Endodermal cell (in vitro differentiated cells): Measurements from ENCODE around the gene NEGR1. TPM values are rescaled to one million over a fixed set of nuclear protein-coding genes. Genes with fewer than 3 reads are reported as not detected.

ENCODE experiments used
- DNase-seq: peaks from one replicate; pipeline ENCODE4 v3.0.0-alpha.2; 2017
- H3K27ac ChIP-seq: 2 replicates; pipeline ENCODE4 v1.5.1; 2013; ENCODE audit warnings: mild to moderate bottlenecking, low read depth, low read length, moderate library complexity
- H3K27me3 ChIP-seq: 2 replicates; pipeline ENCODE4 v1.6.1; 2013; ENCODE audit warnings: mild to moderate bottlenecking, low read length, moderate library complexity; ENCODE audit not compliant: insufficient read depth, control insufficient read depth, poor library complexity, severe bottlenecking
- H3K36me3 ChIP-seq: 2 replicates; pipeline ENCODE4 v1.7.0; 2013; ENCODE audit warnings: mild to moderate bottlenecking, low read length, moderate library complexity; ENCODE audit not compliant: control insufficient read depth, insufficient read depth
- H3K4me1 ChIP-seq: one replicate; pipeline ENCODE4 v1.7.0; 2013; ENCODE audit warnings: low read length; ENCODE audit not compliant: control insufficient read depth, insufficient read depth
- H3K4me3 ChIP-seq: 2 replicates; pipeline ENCODE4 v1.5.1; 2013; ENCODE audit warnings: mild to moderate bottlenecking, low read length, moderate library complexity
- H3K9ac ChIP-seq: 2 replicates; pipeline ENCODE4 v1.6.1; 2013; ENCODE audit warnings: mild to moderate bottlenecking, low read length, moderate library complexity; ENCODE audit not compliant: poor library complexity, severe bottlenecking; ENCODE audit errors: extremely low read depth
- H3K9me3 ChIP-seq: 2 replicates; pipeline ENCODE4 v1.6.1; 2013; ENCODE audit warnings: mild to moderate bottlenecking, low read length, moderate library complexity; ENCODE audit not compliant: control insufficient read depth
- H3K27ac Mint-ChIP-seq: 2 replicates; pipeline ENCODE4 v1.8.0; 2020; ENCODE audit warnings: mixed read lengths
- H3K27me3 Mint-ChIP-seq: 2 replicates; pipeline ENCODE4 v1.8.0; 2021; ENCODE audit warnings: mild to moderate bottlenecking, mixed read lengths; ENCODE audit not compliant: insufficient read depth
- H3K36me3 Mint-ChIP-seq: 2 replicates; pipeline ENCODE4 v1.8.0; 2020; ENCODE audit warnings: low read depth, mixed read lengths
- H3K4me1 Mint-ChIP-seq: 2 replicates; pipeline ENCODE4 v1.8.0; 2020; ENCODE audit warnings: mixed read lengths
- H3K4me3 Mint-ChIP-seq: 2 replicates; pipeline ENCODE4 v1.8.0; 2020; ENCODE audit warnings: mild to moderate bottlenecking, moderate library complexity, mixed read lengths
- H3K9me3 Mint-ChIP-seq: 2 replicates; pipeline ENCODE4 v1.8.0; 2020; ENCODE audit warnings: mild to moderate bottlenecking, mixed read lengths
- WGBS, 2 experiments: methylation state at CpG; one replicate each; pipeline versions ENCODE4 v1.1.5 to v1.1.7; 2013; ENCODE audit warnings: missing lambda C conversion rate in 2 of 2, mixed read lengths in 1 of 2; ENCODE audit not compliant: insufficient coverage in 1 of 2, insufficient read length in 1 of 2; 5-methylcytosine and 5-hydroxymethylcytosine counted together
- total RNA-seq, 2 donors: library from RNA; stranded (reverse); fragmentation: NEBNext Ultra II Directional in 1 of 2; extraction: Animal tissue kit (Norgen Biotek cat#: 25700) in 1 of 2; gene quantifications; 2 replicates in 1 of 2; 3 replicates in 1 of 2; pipeline ENCODE4 v1.2.1, GENCODE V29; 2021
- TF ChIP-seq, protein P1 (sequence below): fragments of 200-600 bp; sonication (generic); conservative IDR thresholded peaks from 2 replicates; pipeline ENCODE4 v1.5.0; 2021; ENCODE audit warnings: antibody characterized with exemption, mild to moderate bottlenecking

NEGR1 gene
- total RNA-seq, 2 donors from 2014 or later, result 1.5 to 2.1 TPM

DNA sequence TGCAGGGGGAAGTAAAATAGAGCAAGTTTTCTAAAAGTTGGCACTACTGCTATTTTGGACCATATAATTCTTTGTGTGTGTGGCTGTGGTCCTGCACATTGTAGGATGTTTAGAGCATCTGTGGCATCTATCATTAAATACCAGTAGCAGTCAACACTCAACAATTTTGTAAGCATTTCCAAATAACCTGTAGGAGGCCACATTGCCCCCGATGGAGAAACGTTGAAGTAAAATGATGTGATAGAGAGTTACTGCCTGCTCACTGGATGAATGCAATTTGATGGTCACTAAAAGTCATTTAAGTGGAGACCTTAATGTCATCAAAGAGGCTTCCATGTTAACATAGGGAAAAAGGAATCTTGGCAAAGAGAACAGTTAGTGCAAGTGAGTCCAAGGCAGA is 560.8 kb downstream of the NEGR1 start:
- 70% methylated on average over 2 of the region's 2 CpGs; no CpG with 5 or more reads in 1 of the 2 experiments for WGBS, 2 experiments
- TF ChIP-seq, protein P1, sequence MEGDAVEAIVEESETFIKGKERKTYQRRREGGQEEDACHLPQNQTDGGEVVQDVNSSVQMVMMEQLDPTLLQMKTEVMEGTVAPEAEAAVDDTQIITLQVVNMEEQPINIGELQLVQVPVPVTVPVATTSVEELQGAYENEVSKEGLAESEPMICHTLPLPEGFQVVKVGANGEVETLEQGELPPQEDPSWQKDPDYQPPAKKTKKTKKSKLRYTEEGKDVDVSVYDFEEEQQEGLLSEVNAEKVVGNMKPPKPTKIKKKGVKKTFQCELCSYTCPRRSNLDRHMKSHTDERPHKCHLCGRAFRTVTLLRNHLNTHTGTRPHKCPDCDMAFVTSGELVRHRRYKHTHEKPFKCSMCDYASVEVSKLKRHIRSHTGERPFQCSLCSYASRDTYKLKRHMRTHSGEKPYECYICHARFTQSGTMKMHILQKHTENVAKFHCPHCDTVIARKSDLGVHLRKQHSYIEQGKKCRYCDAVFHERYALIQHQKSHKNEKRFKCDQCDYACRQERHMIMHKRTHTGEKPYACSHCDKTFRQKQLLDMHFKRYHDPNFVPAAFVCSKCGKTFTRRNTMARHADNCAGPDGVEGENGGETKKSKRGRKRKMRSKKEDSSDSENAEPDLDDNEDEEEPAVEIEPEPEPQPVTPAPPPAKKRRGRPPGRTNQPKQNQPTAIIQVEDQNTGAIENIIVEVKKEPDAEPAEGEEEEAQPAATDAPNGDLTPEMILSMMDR, result peak; percentile 54
- no peaks in the 10 kb centered on the region for H3K9me3 Mint-ChIP-seq
- Histone ChIP-seq H3K4me1 (no peaks in the 10 kb centered on the region), H3K9me3 (no peaks in the 10 kb centered on the region), H3K9ac (no peak overlapping the region), H3K27ac (no peak overlapping the region), H3K36me3 (no peaks in the 10 kb centered on the region), H3K4me3 (no peak overlapping the region), H3K27me3 (no peaks in the 10 kb centered on the region)
- no peak for DNase-seq
- no peaks in the 10 kb centered on the region for H3K4me1 Mint-ChIP-seq
- no peak overlapping the region for H3K27ac Mint-ChIP-seq
- H3K27me3 Mint-ChIP-seq, result no peaks in the 10 kb centered on the region
- H3K4me3 Mint-ChIP-seq, result no peak overlapping the region
- no peaks in the 10 kb centered on the region for H3K36me3 Mint-ChIP-seq

DNA sequence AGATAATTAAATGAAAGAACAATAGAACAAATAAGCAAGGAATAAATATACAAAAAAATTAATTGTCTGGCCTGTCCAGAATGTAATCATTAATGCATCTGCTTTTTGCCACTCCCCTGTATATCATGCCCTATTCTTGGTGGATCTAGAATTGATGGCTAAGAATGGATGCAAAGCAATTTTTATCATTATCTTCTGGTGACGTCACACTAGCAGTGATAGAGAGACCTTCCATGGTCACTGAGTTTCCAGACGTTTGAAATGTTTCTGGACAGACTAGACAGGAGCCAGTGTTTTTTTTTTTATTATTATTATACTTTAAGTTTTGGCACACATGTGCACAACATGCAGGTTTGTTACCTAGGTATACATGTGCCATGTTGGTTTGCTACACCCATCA is 563.0 kb downstream of the NEGR1 start:
- H3K27me3 ChIP-seq, result no peaks in the 10 kb centered on the region
- H3K36me3 ChIP-seq, result no peaks in the 10 kb centered on the region
- TF ChIP-seq, protein P1, result no peak
- H3K9me3 Mint-ChIP-seq, result peaks cover 6% of the 10 kb centered on the region
- no peak overlapping the region for H3K27ac Mint-ChIP-seq
- H3K27ac ChIP-seq, result no peak overlapping the region
- H3K9me3 ChIP-seq, result no peaks in the 10 kb centered on the region
- no peaks in the 10 kb centered on the region for H3K4me1 Mint-ChIP-seq
- H3K4me3 ChIP-seq, result no peak overlapping the region
- 85% methylated on average over 2 of the region's 2 CpGs; no CpG with 5 or more reads in 1 of the 2 experiments for WGBS, 2 experiments
- H3K36me3 Mint-ChIP-seq, result no peaks in the 10 kb centered on the region
- no peaks in the 10 kb centered on the region for H3K27me3 Mint-ChIP-seq
- no peaks in the 10 kb centered on the region for H3K4me1 ChIP-seq
- DNase-seq, result no peak
- H3K9ac ChIP-seq, result no peak overlapping the region
- H3K4me3 Mint-ChIP-seq, result no peak overlapping the region

DNA sequence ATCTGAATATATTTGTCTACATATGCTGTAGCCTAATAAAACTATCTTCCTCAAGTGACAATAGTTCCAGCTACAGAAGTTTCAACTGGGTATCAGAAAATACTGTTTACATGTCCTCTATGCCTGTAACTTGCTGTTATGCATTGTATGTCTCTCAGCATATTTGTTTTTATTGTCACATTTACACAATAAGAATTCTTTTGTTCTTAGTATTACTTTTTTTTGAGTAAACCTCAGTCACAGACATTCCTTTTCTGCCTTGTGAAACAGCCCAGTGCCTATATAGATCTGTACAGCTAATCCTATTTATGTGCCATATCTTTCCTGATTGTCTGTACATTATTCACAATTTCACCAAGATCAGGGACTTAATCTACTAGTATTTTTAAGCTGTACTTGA is 565.2 kb downstream of the NEGR1 start:
- no peaks in the 10 kb centered on the region for H3K4me1 Mint-ChIP-seq
- TF ChIP-seq, protein P1, result no peak
- no peak overlapping the region for H3K27ac Mint-ChIP-seq
- H3K36me3 Mint-ChIP-seq, result no peaks in the 10 kb centered on the region
- Histone ChIP-seq H3K36me3 (no peaks in the 10 kb centered on the region), H3K9ac (no peak overlapping the region), H3K4me1 (no peaks in the 10 kb centered on the region), H3K9me3 (no peaks in the 10 kb centered on the region), H3K27me3 (no peaks in the 10 kb centered on the region), H3K4me3 (no peak overlapping the region), H3K27ac (no peak overlapping the region)
- H3K27me3 Mint-ChIP-seq, result no peaks in the 10 kb centered on the region
- H3K9me3 Mint-ChIP-seq, result peaks cover 6% of the 10 kb centered on the region
- no peak overlapping the region for H3K4me3 Mint-ChIP-seq
- DNase-seq, result no peak
